Endodermal cell (in vitro differentiated cells): ENCODE data around the gene AKAP6. TPM values are rescaled to one million over a fixed set of nuclear protein-coding genes. Genes with fewer than 3 reads are reported as not detected.

ENCODE experiments used
- DNase-seq: peaks from one replicate; pipeline ENCODE4 v3.0.0-alpha.2; 2017
- H3K27ac ChIP-seq: 2 replicates; pipeline ENCODE4 v1.5.1; 2013; ENCODE audit warnings: mild to moderate bottlenecking, low read depth, low read length, moderate library complexity
- H3K27me3 ChIP-seq: 2 replicates; pipeline ENCODE4 v1.6.1; 2013; ENCODE audit warnings: mild to moderate bottlenecking, low read length, moderate library complexity; ENCODE audit not compliant: insufficient read depth, control insufficient read depth, poor library complexity, severe bottlenecking
- H3K36me3 ChIP-seq: 2 replicates; pipeline ENCODE4 v1.7.0; 2013; ENCODE audit warnings: mild to moderate bottlenecking, low read length, moderate library complexity; ENCODE audit not compliant: control insufficient read depth, insufficient read depth
- H3K4me1 ChIP-seq: one replicate; pipeline ENCODE4 v1.7.0; 2013; ENCODE audit warnings: low read length; ENCODE audit not compliant: control insufficient read depth, insufficient read depth
- H3K4me3 ChIP-seq: 2 replicates; pipeline ENCODE4 v1.5.1; 2013; ENCODE audit warnings: mild to moderate bottlenecking, low read length, moderate library complexity
- H3K9ac ChIP-seq: 2 replicates; pipeline ENCODE4 v1.6.1; 2013; ENCODE audit warnings: mild to moderate bottlenecking, low read length, moderate library complexity; ENCODE audit not compliant: poor library complexity, severe bottlenecking; ENCODE audit errors: extremely low read depth
- H3K9me3 ChIP-seq: 2 replicates; pipeline ENCODE4 v1.6.1; 2013; ENCODE audit warnings: mild to moderate bottlenecking, low read length, moderate library complexity; ENCODE audit not compliant: control insufficient read depth
- H3K27ac Mint-ChIP-seq: 2 replicates; pipeline ENCODE4 v1.8.0; 2020; ENCODE audit warnings: mixed read lengths
- H3K27me3 Mint-ChIP-seq: 2 replicates; pipeline ENCODE4 v1.8.0; 2021; ENCODE audit warnings: mild to moderate bottlenecking, mixed read lengths; ENCODE audit not compliant: insufficient read depth
- H3K36me3 Mint-ChIP-seq: 2 replicates; pipeline ENCODE4 v1.8.0; 2020; ENCODE audit warnings: low read depth, mixed read lengths
- H3K4me1 Mint-ChIP-seq: 2 replicates; pipeline ENCODE4 v1.8.0; 2020; ENCODE audit warnings: mixed read lengths
- H3K4me3 Mint-ChIP-seq: 2 replicates; pipeline ENCODE4 v1.8.0; 2020; ENCODE audit warnings: mild to moderate bottlenecking, moderate library complexity, mixed read lengths
- H3K9me3 Mint-ChIP-seq: 2 replicates; pipeline ENCODE4 v1.8.0; 2020; ENCODE audit warnings: mild to moderate bottlenecking, mixed read lengths
- CTCF ChIP-seq: fragments of 200-600 bp; sonication (generic); conservative IDR thresholded peaks from 2 replicates; pipeline ENCODE4 v1.5.0; 2021; ENCODE audit warnings: antibody characterized with exemption, mild to moderate bottlenecking
- WGBS, 2 experiments: methylation state at CpG; one replicate each; pipeline versions ENCODE4 v1.1.5 to v1.1.7; 2013; ENCODE audit warnings: missing lambda C conversion rate in 2 of 2, mixed read lengths in 1 of 2; ENCODE audit not compliant: insufficient coverage in 1 of 2, insufficient read length in 1 of 2; 5-methylcytosine and 5-hydroxymethylcytosine counted together
- total RNA-seq, 2 donors: library from RNA; stranded (reverse); fragmentation: NEBNext Ultra II Directional in 1 of 2; extraction: Animal tissue kit (Norgen Biotek cat#: 25700) in 1 of 2; gene quantifications; 2 replicates in 1 of 2; 3 replicates in 1 of 2; pipeline ENCODE4 v1.2.1, GENCODE V29; 2021

Gene AKAP6
- total RNA-seq, 2 donors from 2014 or later, result 4.3 to 5.0 TPM

GRCh38 chr14:32405856-32406255 is 76.8 kb downstream of the AKAP6 start:
- H3K9me3 ChIP-seq, result no peaks in the 10 kb centered on the region
- H3K4me1 ChIP-seq, result no peaks in the 10 kb centered on the region
- H3K27ac Mint-ChIP-seq, result no peak overlapping the region
- peaks cover 5% of the 10 kb centered on the region for H3K4me1 Mint-ChIP-seq
- H3K36me3 ChIP-seq, result no peaks in the 10 kb centered on the region
- peaks cover 5% of the 10 kb centered on the region for H3K27me3 Mint-ChIP-seq
- no peak overlapping the region for H3K27ac ChIP-seq
- H3K27me3 ChIP-seq, result no peaks in the 10 kb centered on the region
- no peaks in the 10 kb centered on the region for H3K36me3 Mint-ChIP-seq
- DNase-seq, result no peak
- peak; percentile 56 for TF ChIP-seq CTCF
- no peak overlapping the region for H3K4me3 Mint-ChIP-seq
- H3K4me3 ChIP-seq, result no peak overlapping the region
- no peak overlapping the region for H3K9ac ChIP-seq
- 83 to 92% methylated on average over 1 to 2 of the region's 2 CpGs for WGBS, 2 experiments
- H3K9me3 Mint-ChIP-seq, result no peaks in the 10 kb centered on the region

- H3K4me1 Mint-ChIP-seq, result peaks cover 5% of the 10 kb centered on the region
- H3K9me3 Mint-ChIP-seq, result no peaks in the 10 kb centered on the region
- H3K36me3 ChIP-seq, result no peaks in the 10 kb centered on the region
- H3K27me3 Mint-ChIP-seq, result peaks cover 5% of the 10 kb centered on the region
- H3K27ac Mint-ChIP-seq, result no peak overlapping the region
- no peaks in the 10 kb centered on the region for H3K4me1 ChIP-seq
- H3K4me3 Mint-ChIP-seq, result no peak overlapping the region
- H3K9me3 ChIP-seq, result no peaks in the 10 kb centered on the region
- no peaks in the 10 kb centered on the region for H3K36me3 Mint-ChIP-seq
- no peaks in the 10 kb centered on the region for H3K27me3 ChIP-seq
- H3K4me3 ChIP-seq, result no peak overlapping the region
- DNase-seq, result no peak
- H3K27ac ChIP-seq, result peak overlapping the region; percentile 12
- 68 to 100% methylated on average over 1 of the region's 1 CpG for WGBS, 2 experiments
- no peak for TF ChIP-seq CTCF
- H3K9ac ChIP-seq, result no peak overlapping the region
Measured at GRCh38 chr14:32407130-32407529, 78.0 kb downstream of the AKAP6 start.

- Mint-ChIP-seq H3K4me1 (peaks cover 5% of the 10 kb centered on the region), H3K27me3 (peaks cover 5% of the 10 kb centered on the region), H3K4me3 (no peak overlapping the region), H3K27ac (no peak overlapping the region), H3K9me3 (no peaks in the 10 kb centered on the region), H3K36me3 (no peaks in the 10 kb centered on the region)
- DNase-seq, result no peak
- Histone ChIP-seq H3K9me3 (no peaks in the 10 kb centered on the region), H3K27me3 (no peaks in the 10 kb centered on the region), H3K4me1 (no peaks in the 10 kb centered on the region), H3K36me3 (no peaks in the 10 kb centered on the region), H3K9ac (no peak overlapping the region), H3K4me3 (no peak overlapping the region), H3K27ac (no peak overlapping the region)
- 98 to 100% methylated on average over 2 to 3 of the region's 3 CpGs for WGBS, 2 experiments
- no peak for TF ChIP-seq CTCF
Measured at GRCh38 chr14:32408018-32408417, 78.9 kb downstream of the AKAP6 start.
